ENCODE data around the gene DEDD.

The DEDD gene

DNA sequence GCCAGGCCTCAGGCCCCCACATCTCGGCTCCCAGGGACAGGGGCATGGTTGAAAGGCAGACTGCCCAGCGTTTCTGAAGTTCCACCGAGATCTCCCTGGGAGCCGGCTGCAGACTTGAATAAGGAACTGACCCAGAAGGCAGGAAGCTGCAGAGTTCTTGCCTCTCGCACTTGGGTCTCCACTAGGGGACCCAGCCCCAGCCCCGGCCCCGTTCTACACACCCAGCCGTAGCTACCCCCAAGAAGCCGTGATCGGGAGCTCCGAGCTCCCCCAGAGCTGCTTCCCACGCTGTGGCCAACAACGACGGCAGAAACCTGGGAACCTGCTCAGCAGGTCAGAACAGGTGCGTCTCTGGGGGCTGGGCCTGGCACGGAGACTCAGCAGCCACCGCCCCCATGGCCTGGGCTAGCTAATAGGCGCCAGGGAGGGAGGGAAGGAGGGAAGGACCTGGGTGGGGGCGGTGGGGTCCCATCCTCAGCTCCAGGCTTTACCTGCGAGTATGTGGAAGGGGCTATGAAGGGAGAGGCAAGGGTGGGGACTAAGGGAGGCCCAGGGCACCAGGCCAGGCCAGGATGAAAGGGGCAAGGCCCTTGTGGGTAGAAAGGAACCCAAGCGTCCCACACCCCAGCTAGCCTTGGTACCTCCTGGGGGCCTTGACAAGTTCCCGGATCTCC lies 43.1 kb downstream of the DEDD start, which contains the start of gene NECTIN4:
Gene NECTIN4, minus strand, starts transcription at position 308 of the 674 bp plus-strand sequence. Its CDS starts 262 bp downstream, at position 46.
- H3K4me1 ChIP-seq (ENCODE audit: low read length) = peaks cover 19% of the 10 kb centered on the region
- H3K9ac ChIP-seq (ENCODE audit: low read length) = no peak within 1 kb of the TSS
- H3K9me3 ChIP-seq (ENCODE audit: insufficient read depth, low read length) = no peaks in the 10 kb centered on the region
- no peaks in the 10 kb centered on the region for H3K36me3 ChIP-seq (replicated peaks; ENCODE audit: low read depth, low read length)
- H3K27ac ChIP-seq (ENCODE audit: low read length) = no peak within 1 kb of the TSS
- H3K27me3 ChIP-seq (ENCODE audit: low read depth, low read length) = no peaks in the 10 kb centered on the region
- no peaks in the 10 kb centered on the region for H3K79me2 ChIP-seq (ENCODE audit: low read length)
- TF ChIP-seq, protein P1, sequence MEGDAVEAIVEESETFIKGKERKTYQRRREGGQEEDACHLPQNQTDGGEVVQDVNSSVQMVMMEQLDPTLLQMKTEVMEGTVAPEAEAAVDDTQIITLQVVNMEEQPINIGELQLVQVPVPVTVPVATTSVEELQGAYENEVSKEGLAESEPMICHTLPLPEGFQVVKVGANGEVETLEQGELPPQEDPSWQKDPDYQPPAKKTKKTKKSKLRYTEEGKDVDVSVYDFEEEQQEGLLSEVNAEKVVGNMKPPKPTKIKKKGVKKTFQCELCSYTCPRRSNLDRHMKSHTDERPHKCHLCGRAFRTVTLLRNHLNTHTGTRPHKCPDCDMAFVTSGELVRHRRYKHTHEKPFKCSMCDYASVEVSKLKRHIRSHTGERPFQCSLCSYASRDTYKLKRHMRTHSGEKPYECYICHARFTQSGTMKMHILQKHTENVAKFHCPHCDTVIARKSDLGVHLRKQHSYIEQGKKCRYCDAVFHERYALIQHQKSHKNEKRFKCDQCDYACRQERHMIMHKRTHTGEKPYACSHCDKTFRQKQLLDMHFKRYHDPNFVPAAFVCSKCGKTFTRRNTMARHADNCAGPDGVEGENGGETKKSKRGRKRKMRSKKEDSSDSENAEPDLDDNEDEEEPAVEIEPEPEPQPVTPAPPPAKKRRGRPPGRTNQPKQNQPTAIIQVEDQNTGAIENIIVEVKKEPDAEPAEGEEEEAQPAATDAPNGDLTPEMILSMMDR (IDR thresholded peaks at IDR 0.05; ENCODE audit: low read depth, low read length) = no peak
- TF ChIP-seq EZH2phosphoT487 (IDR thresholded peaks at IDR 0.05; ENCODE audit: low read depth) = no peak
- H2AFZ ChIP-seq (ENCODE audit: low read depth, low read length) = no peak within 1 kb of the TSS
- no peak within 1 kb of the TSS for H3K4me3 ChIP-seq (ENCODE audit: low read length)
- no peak within 1 kb of the TSS for H3K4me2 ChIP-seq (ENCODE audit: low read length)
- no peaks in the 10 kb centered on the region for H4K20me1 ChIP-seq (ENCODE audit: insufficient read depth, low read length)

DNA sequence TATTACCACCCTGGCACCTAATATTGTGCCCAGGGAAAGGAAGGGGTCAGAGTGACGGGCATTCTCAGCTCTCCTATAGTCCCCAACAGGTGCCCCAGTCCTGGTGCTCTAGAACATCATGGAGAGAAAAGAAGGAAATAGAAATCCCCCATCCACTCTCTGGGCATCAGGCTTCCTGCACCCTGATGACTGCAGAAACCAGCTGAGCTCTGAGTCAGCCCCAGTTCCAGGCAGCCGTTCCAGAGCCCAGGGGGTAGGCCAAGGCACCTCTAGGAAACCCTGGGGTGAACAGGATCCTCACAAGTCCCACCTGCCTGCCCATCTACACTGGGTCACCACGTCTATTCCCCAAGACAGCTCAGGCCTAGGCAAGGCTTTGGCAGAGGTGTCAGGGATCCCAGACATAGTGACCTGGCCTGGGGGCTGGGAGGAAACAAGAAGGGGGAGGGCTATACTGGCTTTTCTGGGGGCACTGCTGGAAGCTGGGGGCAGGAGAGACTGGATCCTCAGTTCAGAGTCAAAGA lies 43.8 kb downstream of the DEDD start:
- no peaks in the 10 kb centered on the region for H3K27me3 ChIP-seq (ENCODE audit: low read depth, low read length)
- no peaks in the 10 kb centered on the region for H3K79me2 ChIP-seq (ENCODE audit: low read length)
- no peak for TF ChIP-seq EZH2phosphoT487 (IDR thresholded peaks at IDR 0.05; ENCODE audit: low read depth)
- TF ChIP-seq, protein P1 (IDR thresholded peaks at IDR 0.05; ENCODE audit: low read depth, low read length) = no peak
- H3K36me3 ChIP-seq (replicated peaks; ENCODE audit: low read depth, low read length) = no peaks in the 10 kb centered on the region
- H3K9me3 ChIP-seq (ENCODE audit: insufficient read depth, low read length) = no peaks in the 10 kb centered on the region
- no peak overlapping the region for H3K9ac ChIP-seq (ENCODE audit: low read length)
- peaks cover 17% of the 10 kb centered on the region for H3K4me1 ChIP-seq (ENCODE audit: low read length)
- no peak overlapping the region for H3K4me2 ChIP-seq (ENCODE audit: low read length)
- H3K4me3 ChIP-seq (ENCODE audit: low read length) = no peak overlapping the region
- H4K20me1 ChIP-seq (ENCODE audit: insufficient read depth, low read length) = no peaks in the 10 kb centered on the region
- H3K27ac ChIP-seq (ENCODE audit: low read length) = no peak overlapping the region
- no peak overlapping the region for H2AFZ ChIP-seq (ENCODE audit: low read depth, low read length)

DNA sequence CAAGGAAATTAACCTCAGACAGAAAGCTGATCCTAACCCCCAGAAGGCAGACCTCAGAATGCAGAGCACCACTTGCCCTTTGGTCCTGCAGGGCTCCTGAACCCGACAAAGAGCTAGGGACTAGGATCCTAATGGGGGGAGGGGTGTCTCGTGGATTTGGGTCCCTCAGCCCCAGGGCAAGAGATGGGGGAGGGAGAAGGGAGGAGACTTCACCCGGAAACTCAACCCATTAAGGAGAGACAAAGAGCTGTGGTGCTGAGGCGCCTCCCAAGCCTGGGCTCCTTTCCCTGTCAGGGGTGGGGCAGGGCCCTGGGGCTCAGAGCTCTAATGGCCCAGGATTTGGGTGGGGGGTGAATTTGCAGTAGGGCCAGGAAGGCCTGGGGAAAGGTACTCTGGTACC lies 46.0 kb downstream of the DEDD start:
- Histone ChIP-seq H3K79me2 (ENCODE audit: low read length) (no peaks in the 10 kb centered on the region), H2AFZ (ENCODE audit: low read depth, low read length) (no peak overlapping the region), H3K27me3 (ENCODE audit: low read depth, low read length) (no peaks in the 10 kb centered on the region), H3K4me3 (ENCODE audit: low read length) (no peak overlapping the region), H3K4me1 (ENCODE audit: low read length) (no peaks in the 10 kb centered on the region), H3K27ac (ENCODE audit: low read length) (no peak overlapping the region), H3K9ac (ENCODE audit: low read length) (no peak overlapping the region), H3K9me3 (ENCODE audit: insufficient read depth, low read length) (no peaks in the 10 kb centered on the region), H3K4me2 (ENCODE audit: low read length) (no peak overlapping the region), H3K36me3 (replicated peaks; ENCODE audit: low read depth, low read length) (no peaks in the 10 kb centered on the region), H4K20me1 (ENCODE audit: insufficient read depth, low read length) (no peaks in the 10 kb centered on the region)
- no peak for TF ChIP-seq EZH2phosphoT487 (IDR thresholded peaks at IDR 0.05; ENCODE audit: low read depth)
- TF ChIP-seq, protein P1 (IDR thresholded peaks at IDR 0.05; ENCODE audit: low read depth, low read length) = no peak

DNA sequence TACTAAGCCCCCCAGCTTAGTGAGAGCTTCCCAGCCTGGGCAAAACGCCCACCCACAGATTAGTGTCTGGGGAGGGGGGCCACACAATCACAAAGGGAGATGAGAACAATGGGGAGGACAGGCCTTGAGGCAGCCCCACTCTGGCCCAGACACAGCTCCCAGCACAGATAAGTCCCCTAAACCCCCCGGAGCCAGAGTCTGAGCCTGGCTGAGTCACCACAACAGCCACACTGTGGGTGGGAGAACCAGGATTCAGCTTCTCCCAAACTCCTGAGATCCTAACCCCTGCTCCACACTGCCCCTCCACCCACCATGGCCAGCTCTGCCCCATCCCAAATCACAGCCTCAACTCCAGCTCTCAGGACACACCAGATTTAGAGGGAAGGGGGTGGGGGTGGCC lies 47.3 kb downstream of the DEDD start:
- no peaks in the 10 kb centered on the region for H3K4me1 ChIP-seq (ENCODE audit: low read length)
- no peak overlapping the region for H2AFZ ChIP-seq (ENCODE audit: low read depth, low read length)
- no peak for TF ChIP-seq EZH2phosphoT487 (IDR thresholded peaks at IDR 0.05; ENCODE audit: low read depth)
- TF ChIP-seq, protein P1 (IDR thresholded peaks at IDR 0.05; ENCODE audit: low read depth, low read length) = no peak

More for the DNA sequence above, 47.3 kb downstream of the DEDD start:
- Histone ChIP-seq H3K27me3 (ENCODE audit: low read depth, low read length) (no peaks in the 10 kb centered on the region), H3K4me3 (ENCODE audit: low read length) (no peak overlapping the region), H3K27ac (ENCODE audit: low read length) (no peak overlapping the region), H3K36me3 (replicated peaks; ENCODE audit: low read depth, low read length) (no peaks in the 10 kb centered on the region), H4K20me1 (ENCODE audit: insufficient read depth, low read length) (no peaks in the 10 kb centered on the region), H3K9me3 (ENCODE audit: insufficient read depth, low read length) (no peaks in the 10 kb centered on the region), H3K79me2 (ENCODE audit: low read length) (no peaks in the 10 kb centered on the region), H3K4me2 (ENCODE audit: low read length) (no peak overlapping the region), H3K9ac (ENCODE audit: low read length) (no peak overlapping the region)

All from OCI-LY3 (cell line).